SKM-1 (cell line): ENCODE results near the gene CSNK1G2.
"Not testable (repeated sequence)": the region's sequence is repeated elsewhere in the genome, so short reads cannot be mapped to it uniquely, and the experiment has no call there.

Experiments used
- DNase-seq: peaks from one replicate; lab custom pipeline; 2025; ENCODE audit not compliant: unreplicated experiment; lab: John Stamatoyannopoulos, UW

The CSNK1G2 gene

DNA sequence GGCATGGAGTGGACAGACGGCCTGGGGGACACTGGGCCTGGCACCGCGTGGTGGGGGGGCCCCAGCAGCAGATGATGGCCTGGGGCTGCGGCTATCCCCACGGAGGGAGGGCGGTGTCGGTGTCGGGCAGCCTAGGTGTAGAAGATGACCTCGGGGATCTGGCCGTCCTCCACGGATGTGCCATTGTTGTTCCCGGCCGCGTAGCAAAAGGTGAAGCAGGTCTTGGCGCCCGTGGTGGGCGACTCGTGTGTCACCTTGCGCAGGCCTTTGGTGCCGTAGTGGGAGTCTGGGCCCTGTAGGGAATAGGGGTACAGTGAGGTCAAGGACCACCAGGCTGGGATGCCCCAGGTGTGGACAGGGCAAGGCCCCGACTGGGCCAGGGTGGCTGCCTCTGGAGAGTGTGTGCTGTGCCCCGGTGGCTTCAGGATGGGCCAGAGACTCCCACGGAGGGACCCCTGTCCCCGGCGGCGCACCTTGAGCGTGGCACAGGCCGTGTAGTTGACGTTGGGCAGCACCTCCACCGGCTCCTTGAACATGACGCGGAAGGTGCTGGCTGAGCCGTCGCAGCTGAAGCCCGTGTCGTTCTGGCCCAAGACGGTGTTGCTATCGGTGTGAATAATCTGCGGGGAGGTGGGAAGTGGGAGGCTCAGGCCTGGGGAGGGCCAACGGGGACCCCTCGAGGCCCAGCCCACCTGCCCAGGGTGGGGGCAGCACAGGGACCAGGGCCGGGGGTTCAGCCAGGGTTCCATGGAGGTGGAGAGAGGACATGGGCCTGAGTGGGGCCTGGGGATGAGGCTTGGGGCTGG lies 45.6 kb downstream of the CSNK1G2 start:
- no peak for DNase-seq

DNA sequence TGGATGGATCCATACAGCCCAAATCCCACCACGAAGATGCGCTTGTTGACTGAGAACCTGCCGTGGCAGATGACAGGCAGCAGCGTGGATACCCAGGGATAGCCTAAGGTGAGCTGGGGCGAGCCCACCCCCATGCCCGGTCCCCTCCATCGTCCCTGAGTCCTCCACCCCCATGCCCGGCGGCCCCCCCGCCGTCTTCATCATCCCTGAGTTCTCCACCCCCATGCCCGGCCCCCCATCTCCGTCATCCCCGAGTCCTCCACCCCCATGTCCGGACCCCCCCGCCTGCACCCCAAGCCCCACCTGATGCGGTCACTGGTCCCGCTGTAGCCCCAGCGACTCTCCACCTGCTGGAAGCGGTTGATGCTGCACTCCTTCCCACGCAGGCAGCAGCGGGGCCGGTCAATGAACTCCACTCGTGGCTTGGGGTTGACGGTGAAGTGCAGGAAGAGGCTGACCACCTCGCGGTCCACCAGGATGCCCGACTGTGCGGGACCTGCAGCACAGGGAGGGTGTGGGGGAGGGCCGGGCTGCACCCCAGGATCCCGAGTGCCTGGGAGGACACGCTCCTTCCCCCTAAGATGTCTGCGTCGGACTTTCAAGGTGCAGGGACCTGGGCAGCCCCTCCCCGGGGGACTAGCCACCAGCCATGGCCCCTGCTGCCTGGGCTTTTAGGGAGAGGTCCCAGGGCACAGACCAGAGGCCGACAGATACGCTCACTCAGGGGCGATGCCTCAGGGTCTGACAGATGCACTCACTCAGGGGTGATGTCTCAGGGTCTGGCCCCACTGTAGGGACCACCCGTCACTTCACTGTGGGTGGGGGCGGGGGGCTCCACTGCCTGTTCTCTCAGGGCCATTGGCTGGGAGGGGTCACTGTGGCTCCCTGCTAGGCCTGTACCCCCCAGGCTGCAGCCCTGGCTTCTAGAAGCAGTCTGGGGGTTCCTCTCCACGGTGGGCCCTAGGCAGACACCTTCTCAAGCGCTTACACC lies 46.5 kb downstream of the CSNK1G2 start:
- DNase-seq, result no peak

DNA sequence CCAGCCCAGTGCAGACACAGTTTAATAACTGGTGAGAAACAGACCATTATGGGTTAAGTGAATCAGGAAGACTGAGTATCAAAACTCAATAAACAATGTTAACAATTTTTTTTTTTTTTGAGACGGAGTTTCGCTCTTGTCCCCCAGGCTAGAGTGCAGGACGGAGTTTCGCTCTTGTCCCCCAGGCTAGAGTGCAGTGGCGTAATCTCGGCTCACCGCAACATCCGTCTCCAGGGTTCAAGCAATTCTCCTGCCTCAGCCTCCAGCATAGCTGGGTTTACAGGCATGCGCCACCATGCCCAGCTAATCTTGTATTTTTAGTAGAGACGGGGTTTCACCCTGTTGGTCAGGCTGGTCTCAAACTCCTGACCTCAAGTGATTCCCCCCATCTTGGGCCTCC lies 47.5 kb downstream of the CSNK1G2 start:
- not testable (repeated sequence) for DNase-seq

DNA sequence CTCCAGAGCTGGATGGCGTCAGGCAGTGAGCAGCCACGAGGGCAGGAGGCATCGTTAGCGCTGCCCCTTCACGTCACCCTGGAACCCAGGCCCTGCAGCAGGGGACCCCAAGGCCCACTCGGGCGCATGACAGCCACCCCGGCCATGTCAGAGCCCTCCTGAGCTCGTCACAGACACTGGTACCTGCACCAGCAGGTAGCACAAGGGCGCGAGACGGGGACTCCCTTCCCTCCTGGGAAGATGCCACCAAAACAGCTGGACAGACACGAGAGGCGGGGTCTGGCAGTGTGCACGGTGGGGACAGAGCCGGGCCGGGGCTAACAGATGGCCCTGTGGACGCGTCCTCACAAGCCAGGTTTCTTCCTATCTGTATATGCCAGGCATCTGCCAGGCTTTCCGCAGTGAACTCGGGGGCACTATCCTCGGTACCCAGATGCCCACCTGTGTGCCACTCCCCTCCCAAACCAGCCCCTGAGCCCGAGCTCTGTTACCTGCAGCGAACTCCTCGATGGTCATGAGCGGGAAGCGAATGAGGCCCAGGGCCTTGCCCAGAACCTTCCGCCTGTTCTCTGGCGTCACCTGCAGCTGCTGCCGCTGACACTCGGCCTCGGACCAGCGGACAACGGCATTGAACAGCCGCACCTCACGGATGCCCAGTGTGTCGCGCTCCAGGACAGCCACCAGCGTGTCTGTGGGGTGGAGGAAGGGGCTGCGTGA lies 48.7 kb downstream of the CSNK1G2 start:
- no peak for DNase-seq

DNA sequence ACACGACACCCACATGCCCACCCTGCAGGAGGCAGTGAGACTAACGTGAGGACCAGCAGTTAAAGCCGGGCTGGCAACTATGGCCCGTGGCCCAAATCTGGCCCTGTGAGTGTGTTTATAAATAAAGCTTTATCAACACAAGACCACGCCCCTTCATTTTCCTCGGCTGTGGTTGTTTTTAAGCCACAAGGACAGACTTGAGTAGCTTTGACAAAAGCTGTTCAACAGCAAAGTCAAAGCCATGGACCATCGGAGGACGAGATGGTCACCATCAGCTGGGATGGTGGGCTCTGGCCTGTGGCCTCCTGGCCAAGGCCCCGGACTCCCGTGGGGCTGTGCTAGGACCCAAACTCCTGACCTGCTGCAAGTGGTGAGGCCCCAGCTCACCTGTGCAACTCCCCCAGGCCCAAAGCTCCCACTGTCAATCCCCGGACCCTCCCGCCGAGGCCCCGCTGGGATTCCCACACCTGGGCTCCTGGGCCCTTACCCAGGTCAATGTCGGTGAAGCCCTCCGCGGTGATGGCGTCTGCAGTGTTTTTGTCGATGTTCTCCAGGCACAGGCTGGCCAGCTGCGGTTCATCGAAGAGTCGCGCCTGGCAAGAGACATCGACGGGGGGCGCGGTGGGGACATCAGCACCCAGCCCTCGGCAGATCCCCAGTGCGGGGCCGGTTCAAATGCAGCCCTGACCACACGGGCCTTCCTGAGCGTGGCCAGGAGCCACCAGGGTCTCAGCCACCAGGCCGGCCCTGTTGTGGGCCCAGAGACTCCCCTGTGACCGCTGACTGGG lies 49.5 kb downstream of the CSNK1G2 start:
- no peak for DNase-seq

DNA sequence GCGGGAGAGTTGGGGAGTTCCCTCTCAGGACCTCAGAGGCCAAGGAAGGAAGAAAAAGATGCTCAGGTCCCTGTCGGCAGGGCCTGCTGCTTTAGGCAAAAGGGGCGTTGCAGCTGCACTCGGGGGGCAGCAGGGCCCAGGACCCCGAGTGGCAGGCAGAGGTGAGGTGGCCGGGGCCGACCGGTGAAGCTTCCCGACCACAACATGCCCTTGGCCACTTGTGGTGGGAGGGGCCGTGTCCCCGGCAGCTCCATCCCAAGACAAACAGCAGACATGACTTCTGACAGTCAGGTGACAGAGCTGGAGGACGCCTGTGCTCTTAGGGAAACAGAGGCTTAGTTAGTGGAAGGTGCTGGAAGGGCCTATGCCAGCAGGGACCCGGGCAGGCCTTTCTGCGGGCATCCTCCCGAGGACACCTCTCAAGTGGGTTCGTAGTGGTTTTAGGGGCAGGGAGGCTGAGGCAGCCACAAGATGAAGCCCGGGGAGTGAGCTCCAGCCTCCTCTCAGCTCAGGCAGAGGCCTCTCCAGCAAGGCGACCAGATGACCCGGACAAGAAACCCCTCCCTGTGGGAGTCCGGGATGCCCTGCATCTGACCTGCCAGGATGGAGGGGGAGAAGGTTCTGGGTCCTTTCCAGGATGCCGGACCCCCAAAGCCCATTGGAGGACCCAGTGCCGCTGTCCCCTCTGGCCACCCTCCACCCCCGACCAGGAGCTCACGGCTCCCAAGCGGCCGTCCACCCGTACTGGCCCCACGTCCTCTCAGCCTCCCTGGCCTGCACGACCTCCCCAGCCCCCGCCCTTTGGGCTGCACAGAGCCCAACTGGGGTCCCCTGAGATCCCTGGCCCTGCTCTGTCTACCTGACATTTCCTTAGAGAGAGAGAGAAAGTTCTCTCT lies 50.3 kb downstream of the CSNK1G2 start:
- DNase-seq, result no peak

DNA sequence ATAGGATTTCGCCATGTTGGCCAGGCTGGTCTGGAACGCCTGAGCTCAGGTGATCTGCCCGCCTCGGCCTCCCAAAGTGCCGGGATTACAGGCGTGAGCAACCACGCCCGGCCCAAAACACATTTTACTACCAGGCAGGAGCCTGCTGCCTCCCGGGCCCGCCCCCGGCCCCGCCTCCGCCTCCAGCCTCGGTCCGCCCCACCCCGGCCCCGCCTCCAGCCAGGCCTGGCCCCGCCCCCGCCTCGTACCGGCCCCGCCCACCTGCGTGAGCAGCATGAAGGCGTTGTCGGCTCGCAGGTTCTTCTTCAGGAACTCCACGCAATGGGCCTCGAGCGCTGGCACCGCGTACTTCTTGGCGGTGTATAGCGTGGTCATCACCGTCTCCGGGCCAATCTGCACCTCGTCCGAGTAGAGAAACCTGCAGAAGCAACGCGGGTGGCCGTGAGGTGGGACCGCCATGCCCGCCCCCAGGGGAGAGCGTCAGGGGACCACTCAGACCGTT lies 51.8 kb downstream of the CSNK1G2 start:
- DNase-seq, result no peak

DNA sequence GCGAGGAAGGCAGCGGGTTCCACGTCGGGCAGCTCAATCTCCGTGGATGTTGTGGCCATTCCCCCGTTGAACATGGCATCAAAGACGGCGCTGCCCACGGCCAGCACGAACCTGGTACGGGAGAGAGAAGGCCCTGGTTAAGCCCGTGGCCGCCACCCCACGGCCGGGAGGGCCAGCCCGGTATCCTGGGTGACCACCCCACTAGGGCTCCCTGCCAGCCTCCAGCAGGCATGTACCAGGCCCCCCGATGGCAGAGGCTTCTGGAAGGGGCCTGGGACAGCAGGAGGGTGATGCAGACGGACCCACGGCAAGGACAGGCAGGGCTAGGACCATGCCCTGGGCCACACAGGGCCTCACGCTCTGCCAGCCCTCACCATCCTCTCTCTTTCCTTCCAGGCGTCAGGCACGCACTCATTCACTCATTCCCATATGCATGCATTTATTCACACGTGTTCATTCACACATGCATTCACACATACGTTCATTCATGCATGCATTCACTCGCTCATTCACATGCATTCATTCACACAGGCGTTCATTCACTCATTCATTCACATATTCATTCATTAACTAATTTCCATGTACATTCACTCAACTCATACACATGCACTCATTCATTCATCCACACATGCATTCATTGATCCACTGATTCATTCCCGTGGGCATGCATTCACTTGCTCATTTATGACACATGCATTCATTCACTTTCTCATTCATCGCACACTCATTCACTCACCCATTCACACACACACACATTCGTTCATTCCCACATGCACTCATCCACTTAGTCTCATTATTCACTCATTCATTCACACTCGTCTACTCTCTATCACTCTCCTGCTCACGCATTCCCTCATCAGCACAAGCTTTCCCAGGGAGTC lies 56.6 kb downstream of the CSNK1G2 start:
- DNase-seq, result no peak

DNA sequence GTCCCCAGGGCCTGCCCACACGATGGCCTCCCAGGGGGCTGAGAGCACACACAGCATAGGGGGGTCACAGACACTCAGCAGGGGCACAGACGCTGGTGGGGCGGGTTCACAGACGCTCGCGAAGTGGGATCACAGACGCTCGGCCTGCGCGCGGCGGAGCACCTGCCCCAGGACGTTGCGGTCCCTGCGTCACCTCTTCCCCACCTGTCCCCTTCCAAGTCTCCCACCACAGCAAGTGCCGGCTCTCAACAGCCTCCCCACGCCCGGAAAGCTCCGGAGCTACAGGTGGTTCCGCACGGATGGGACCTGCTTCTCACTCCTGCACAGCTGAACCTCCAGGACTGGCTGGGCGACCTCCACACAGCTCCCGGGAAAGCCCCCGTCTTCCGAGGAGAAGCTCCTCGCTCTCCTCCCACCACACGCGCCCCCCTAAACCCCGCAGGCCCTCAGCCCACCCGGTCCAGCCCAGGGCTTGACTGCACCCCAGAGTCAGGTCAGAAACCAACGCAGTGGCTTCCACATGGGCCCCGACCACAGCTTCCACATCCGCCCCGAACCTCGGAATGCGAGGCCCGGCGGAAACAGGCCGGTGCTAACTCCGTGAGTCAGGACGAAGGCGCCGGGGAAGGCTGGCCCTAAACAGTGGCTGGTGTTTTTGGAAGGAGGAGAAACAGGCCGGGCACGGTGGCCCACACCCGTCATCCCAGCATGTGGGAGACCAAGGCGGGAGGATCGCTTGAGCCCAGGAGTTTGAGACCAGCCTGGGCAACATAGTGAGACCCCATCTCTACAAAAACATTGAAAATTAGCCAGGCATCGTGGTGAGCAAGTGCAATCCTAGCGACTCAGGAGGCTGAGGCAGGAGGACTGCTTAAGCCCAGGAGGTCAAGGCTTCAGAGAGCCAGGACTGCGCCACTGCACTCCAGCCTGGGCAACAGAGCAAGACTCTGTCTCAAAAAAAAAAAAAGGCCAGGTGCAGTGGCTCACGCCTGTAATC lies 58.0 kb downstream of the CSNK1G2 start:
- DNase-seq, result no peak

DNA sequence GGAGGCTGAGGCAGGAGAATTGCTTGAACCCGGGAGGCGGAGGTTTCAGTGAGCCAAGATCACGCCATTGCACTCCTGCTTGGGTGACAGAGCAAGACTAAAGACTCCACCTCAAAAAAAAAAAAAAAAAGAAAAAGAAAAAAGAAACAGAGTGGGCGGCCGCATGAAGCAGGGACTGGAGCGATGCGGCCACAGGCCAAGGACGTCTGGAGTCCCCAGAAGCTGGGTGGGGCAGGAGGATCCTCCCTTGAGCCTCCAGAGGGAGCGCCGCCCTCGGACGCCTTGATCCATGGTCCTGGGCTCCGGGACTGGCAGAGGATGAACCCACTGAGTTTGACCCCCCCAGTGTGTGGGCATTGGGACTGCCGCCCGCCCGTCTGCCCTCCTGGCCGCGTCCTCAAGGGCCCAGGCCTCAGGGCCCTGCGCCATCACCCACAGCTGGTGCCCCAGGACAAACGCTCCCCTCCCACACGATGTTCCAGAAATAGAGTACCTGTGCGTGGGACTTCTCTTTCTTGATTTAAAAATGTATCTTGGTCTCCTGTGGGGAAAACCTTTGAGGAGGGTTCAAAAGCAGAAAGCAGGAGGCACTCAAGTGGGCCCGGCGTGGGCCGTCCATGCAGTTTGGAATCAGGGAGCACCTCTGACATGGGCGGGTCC lies 59.0 kb downstream of the CSNK1G2 start:
- no peak for DNase-seq

DNA sequence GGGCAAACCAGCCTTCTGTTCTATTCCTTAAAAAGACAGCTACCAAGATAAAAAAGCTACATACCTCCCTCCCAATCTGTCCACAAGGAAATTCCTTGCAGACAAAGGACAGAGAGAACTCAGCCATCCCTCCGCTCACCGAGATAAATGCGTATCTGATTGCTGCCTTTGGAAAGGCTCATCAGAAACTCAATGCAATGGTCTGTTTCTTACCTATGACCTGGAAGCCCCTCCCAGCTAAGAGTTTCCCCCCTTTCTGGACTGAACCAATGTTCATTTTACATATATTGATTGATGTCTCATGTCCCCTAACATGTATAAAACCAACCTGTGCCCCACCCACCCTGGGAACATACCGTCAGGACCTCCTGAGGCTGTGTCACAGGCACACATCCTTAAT lies 62.9 kb downstream of the CSNK1G2 start:
- no peak for DNase-seq

DNA sequence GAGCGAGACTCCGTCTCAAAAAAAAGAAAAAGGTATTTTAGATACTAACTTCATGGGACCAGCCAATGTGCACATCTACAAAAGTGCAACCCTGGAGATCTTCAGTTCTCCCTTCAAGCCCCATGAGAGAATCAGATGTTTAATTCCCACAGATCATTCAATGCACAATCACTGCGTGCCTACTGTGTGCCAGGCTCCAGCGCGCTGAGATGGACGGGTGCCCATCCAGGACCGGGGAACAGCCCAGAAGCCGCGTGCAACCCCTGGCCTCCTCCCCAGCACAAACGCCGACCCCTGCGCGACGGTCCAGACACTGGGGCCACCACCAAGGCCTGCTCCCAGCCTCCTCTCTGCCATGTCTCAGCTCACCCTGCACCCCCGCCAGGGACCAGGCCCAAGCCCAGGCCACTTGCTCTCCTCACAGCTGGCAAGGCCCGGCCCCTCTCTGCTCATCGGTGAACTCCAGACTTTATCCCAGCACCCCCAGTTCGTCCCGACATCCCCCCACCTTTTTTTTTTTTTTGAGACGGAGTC lies 69.2 kb downstream of the CSNK1G2 start:
- DNase-seq, result no peak

DNA sequence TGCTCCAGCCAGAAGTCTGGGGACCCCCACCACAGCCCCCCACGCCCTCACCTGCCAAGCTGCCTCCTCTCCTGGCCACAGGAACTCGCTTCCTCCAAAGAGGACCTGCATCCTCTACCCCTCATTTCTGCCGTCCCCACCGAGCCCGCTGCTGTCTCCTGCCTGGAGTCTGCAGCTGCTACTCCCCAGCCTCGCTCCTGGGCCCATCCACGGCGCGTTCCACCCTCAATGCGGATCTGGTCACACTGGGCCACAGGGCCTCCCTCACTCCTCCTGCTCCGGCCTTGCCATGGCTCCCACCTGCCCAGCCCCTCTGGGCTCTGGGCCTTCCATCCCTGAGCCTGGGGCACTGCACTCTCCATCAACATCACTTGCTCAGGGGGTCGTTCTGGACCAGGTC lies 70.2 kb downstream of the CSNK1G2 start:
- DNase-seq, result no peak

DNA sequence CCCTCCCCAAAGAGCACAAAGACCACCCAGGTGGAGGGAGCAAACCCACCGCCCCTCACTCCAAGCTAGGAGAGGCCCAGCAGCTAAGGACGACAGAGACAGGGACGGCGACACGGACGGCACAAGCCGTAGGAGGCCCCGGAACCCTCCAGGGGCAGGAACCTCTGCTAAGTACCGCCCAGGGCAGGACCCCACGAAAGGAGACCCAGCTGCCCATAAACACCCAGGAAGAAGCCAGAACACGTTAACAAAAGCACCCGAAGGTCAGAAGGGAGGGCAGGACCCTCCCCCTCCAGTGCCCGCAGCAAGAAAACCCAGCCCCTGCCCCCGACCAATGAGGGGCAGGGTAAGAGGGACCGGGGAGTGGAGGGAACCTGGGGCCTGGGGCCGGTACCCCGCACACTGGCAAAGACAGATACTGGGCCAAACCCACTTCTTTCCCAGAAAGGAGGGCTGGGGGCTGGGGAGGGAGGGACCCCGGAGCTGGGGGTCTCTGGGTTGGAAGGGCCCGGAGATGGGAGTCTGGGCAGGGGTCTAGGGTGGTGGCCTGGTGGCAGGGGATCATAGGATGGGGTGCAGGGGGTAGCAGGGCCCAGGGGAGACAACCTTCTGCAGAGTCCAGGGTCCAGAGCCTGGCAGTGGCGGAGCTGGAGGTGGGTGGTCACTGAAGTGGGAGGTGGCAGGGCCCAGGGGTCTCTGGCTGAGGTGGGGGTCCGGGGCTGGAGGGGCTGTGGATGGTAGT lies 72.1 kb downstream of the CSNK1G2 start:
- DNase-seq, result no peak

DNA sequence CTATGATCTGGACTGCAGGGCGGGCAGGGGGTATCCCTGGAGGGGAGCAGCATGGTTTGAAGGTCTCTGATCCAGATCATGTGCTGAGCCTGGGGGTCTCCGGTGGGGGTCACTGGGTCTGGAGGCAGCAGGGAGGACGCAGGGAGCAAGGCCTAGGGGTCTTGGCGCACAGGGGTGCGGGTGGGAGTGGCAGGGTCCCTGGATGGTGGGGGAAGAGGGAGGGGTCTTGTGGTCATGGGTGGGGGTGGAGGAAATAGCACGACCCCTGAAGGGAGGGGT lies 72.7 kb downstream of the CSNK1G2 start:
- no peak for DNase-seq

DNA sequence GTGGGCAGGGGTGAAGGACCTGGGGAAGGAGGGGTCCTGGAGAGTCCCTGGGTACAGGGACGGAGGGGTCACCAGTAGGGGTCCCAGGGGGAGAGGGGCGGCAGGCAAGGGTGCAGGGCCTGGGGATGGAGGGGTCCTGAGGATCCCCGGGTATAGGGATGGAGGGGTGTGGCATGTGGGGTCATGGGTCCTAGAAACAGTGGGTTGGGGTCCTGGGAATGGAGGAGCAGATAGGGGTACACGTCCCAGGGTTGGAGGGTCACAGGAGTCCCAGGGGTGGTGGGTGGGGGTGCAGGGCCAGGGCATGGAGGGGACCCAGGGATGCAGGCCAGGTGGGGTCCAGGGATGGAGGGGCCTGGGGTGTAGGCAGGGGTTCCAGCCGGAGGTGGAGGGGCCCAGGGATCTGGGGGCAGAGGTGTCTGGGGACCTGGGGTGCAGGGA lies 73.2 kb downstream of the CSNK1G2 start:
- DNase-seq, result no peak
